SU-DHL-6 (cell line): ENCODE measurements around the gene INSL3.

Source experiments
- CTCF ChIP-seq: fragments of 200-600 bp; sonication (generic); IDR thresholded peaks from one replicate; pipeline ENCODE4 v1.5.1; 2017; ENCODE audit warnings: antibody characterized with exemption, mild to moderate bottlenecking, low read length, moderate library complexity; ENCODE audit not compliant: insufficient read depth, poor library complexity, severe bottlenecking
- EZH2phosphoT487 ChIP-seq: fragments of 200-600 bp; sonication (generic), shearing (Covaris generic); conservative IDR thresholded peaks from 2 replicates; pipeline ENCODE4 v1.6.1; 2018; ENCODE audit warnings: mild to moderate bottlenecking, antibody characterized with exemption, low read length, moderate library complexity, mixed read lengths

GRCh38 chr19:17796013-17796837 is 25.1 kb downstream of the INSL3 start:
- TF ChIP-seq CTCF (no peak), EZH2phosphoT487 (no peak)
